ENCODE data around the gene DPP6. TPM values are rescaled to one million over a fixed set of nuclear protein-coding genes. Genes with fewer than 3 reads are reported as not detected.
"Not testable (repeated sequence)": the region's sequence is repeated elsewhere in the genome, so short reads cannot be mapped to it uniquely, and the experiment has no call there.

Gene DPP6
- total and polyA plus RNA-seq, 2 of the 8 experiments (the other 6 are each of a cell fraction or from before 2014, with no cell fraction given): 4.7 to 6.8 TPM

- TF ChIP-seq KDM5A (IDR thresholded peaks at IDR 0.05; ENCODE audit: low read length) (no peak), FOSL1 (IDR thresholded peaks at IDR 0.05; ENCODE audit: insufficient read depth, low read depth, low read length) (no peak), TAF7 (optimal IDR thresholded peaks at IDR 0.05; ENCODE audit: borderline replicate concordance, low read depth, low read length) (no peak)
These were observed 867.4 kb downstream of the DPP6 start (continued) for GRCh38 chr7:154919344-154920225.

DNA sequence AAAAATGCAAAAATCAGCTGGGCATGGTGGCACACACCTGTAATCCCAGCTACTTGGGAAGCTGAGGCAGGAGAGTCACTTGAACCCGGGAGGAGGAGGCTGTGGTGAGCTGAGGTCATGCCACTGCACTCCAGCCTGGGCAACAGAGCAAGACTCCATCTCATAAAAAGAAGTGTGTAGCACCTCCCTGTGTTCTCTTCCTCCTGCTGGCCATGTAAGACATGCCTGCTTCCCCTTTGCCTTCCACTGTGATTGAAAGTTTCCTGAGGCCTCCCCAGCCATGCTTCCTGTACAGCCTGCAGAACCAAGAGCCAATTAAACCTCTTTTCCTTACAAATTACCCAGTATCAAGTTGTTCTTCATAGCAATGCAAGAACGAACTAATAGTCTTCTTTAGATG is 870.3 kb downstream of the DPP6 start:
- H3K27ac ChIP-seq (ENCODE audit: low read depth, low read length); H2BK120ac ChIP-seq (replicated peaks; ENCODE audit: low read depth, low read length); H3K56ac ChIP-seq (replicated peaks; ENCODE audit: insufficient read length, low read depth, low read length); FAIRE-seq; H3K27me3 ChIP-seq (replicated peaks in 1 of 4; ENCODE audit: control insufficient read depth in 3 of 4, extremely low read depth in 1 of 4, insufficient read depth in 3 of 4, low read length in 3 of 4); H4K5ac ChIP-seq (ENCODE audit: insufficient read length, low read depth, low read length); H3K79me1 ChIP-seq (ENCODE audit: low read depth, low read length); H3K23me2 ChIP-seq (ENCODE audit: low read depth, low read length); H2AK5ac ChIP-seq (ENCODE audit: low read depth, low read length); H3K4me2 ChIP-seq (ENCODE audit: insufficient read depth in 1 of 2, low read depth in 2 of 2, low read length in 2 of 2); H3K4me1 ChIP-seq (replicated peaks in 1 of 4; ENCODE audit: control insufficient read depth in 3 of 4, insufficient read depth in 4 of 4, low read length in 3 of 4); H3K36me3 ChIP-seq (ENCODE audit: control insufficient read depth in 2 of 4, insufficient read depth in 4 of 4, low read length in 3 of 4); H3K14ac ChIP-seq (ENCODE audit: insufficient read length); H3K18ac ChIP-seq (ENCODE audit: extremely low read depth, low read length); H3K4ac ChIP-seq (replicated peaks; ENCODE audit: insufficient read length, low read depth, low read length); H3K23ac ChIP-seq (ENCODE audit: insufficient read length); H3K9ac ChIP-seq (replicated peaks in 1 of 4; ENCODE audit: extremely low read depth in 1 of 4, low read depth in 3 of 4, low read length in 3 of 4); H3K79me2 ChIP-seq (ENCODE audit: control insufficient read depth in 1 of 2, insufficient read depth in 2 of 2, low read length in 2 of 2); H2BK15ac ChIP-seq (ENCODE audit: low read length); H2BK5ac ChIP-seq (ENCODE audit: low read depth, low read length); H4K8ac ChIP-seq (ENCODE audit: extremely low read depth, insufficient read depth, low read length); H2AFZ ChIP-seq (ENCODE audit: low read length); H2BK20ac ChIP-seq (ENCODE audit: low read length); H3K9me3 ChIP-seq (ENCODE audit: insufficient read depth in 2 of 2, low read depth in 1 of 2, low read length in 1 of 2); H4K20me1 ChIP-seq (replicated peaks in 1 of 2; ENCODE audit: control insufficient read depth in 1 of 2, insufficient read depth in 2 of 2, low read length in 2 of 2); H4K91ac ChIP-seq (replicated peaks; ENCODE audit: insufficient read length, low read length); H3K4me3 ChIP-seq (ENCODE audit: extremely low read depth in 1 of 4, insufficient read depth in 2 of 4, low read depth in 3 of 4, low read length in 4 of 4); H2BK12ac ChIP-seq (ENCODE audit: low read depth, low read length); POLR2A ChIA-PET (ENCODE audit: partially characterized antibody): not testable (repeated sequence)
- DNase-seq (ENCODE audit: low read depth in 1 of 2, low spot score in 2 of 2): peak in 1 of 2 experiments; percentile 8
- WGBS, 2 experiments (ENCODE audit: extremely low coverage in 1 of 2, insufficient coverage in 1 of 2, insufficient read length in 1 of 2, insufficient replicate concordance in 2 of 2, low coverage in 1 of 2, low lambda C conversion rate in 2 of 2, missing lambda C conversion rate in 1 of 2): 81% methylated on average over 2 of the region's 2 CpGs; no CpG with 5 or more reads in 1 of the 2 experiments
- CTCF ChIA-PET (ENCODE audit: partially characterized antibody): interaction anchor here (2.1 to 2.9 kb wide), 2 partner anchors 8 to 30 kb away, joined by 9 to 19 read pairs; no protein-coding TSS in a partner anchor
